Naive thymus-derived CD8-positive, alpha-beta T cell (primary cell): ENCODE data around the gene BCAP31. TPM values are rescaled to one million over a fixed set of nuclear protein-coding genes. Genes with fewer than 3 reads are reported as not detected.
A peak's percentile ranks its signal among the peaks of the same experiment; 100 is the strongest.
"Not testable (repeated sequence)": the region's sequence is repeated elsewhere in the genome, so short reads cannot be mapped to it uniquely, and the experiment has no call there.

Experiments
- ATAC-seq, 2 donors: fragments of 150-1000 bp; cut with Tn5 transposase in 1 of 2; sonication (Bioruptor Pico), chemical (Tn5 transposase) in 1 of 2; 1 replicate in 1 of 2; 2 replicates in 1 of 2; pipeline ENCODE4 v1.10.0; 2021; ENCODE audit warnings: mild to moderate bottlenecking in 2 of 2, moderate library complexity in 2 of 2
- POLR2A ChIA-PET: fragments of 350-600 bp; sonication (Branson Sonifier 250); formaldehyde crosslinking; loops from one replicate; lab custom pipeline; 2021; ENCODE audit warnings: antibody characterized with exemption; lab: Charles Lee
- DNase-seq, 10 donors: peaks; one replicate each; pipeline versions ENCODE4 v3.0.0 to v3.0.0-alpha.2; 2020 to 2022
- H3K27ac Mint-ChIP-seq, 10 donors: one replicate each; pipeline ENCODE4 v1.8.0; 2020 to 2022; ENCODE audit warnings: mild to moderate bottlenecking in 10 of 10, mixed read lengths in 10 of 10, moderate library complexity in 4 of 10, inconsistent platforms in 1 of 10
- H3K27me3 Mint-ChIP-seq, 5 donors: one replicate each; pipeline ENCODE4 v1.8.0; 2021 to 2022; ENCODE audit warnings: mixed read lengths in 5 of 5
- H3K36me3 Mint-ChIP-seq, 3 donors: one replicate each; pipeline ENCODE4 v1.8.0; 2020 to 2022; ENCODE audit warnings: mixed read lengths in 3 of 3, mild to moderate bottlenecking in 2 of 3, inconsistent platforms in 1 of 3
- H3K4me1 Mint-ChIP-seq, 4 donors: one replicate each; pipeline ENCODE4 v1.8.0; 2021 to 2022; ENCODE audit warnings: mixed read lengths in 4 of 4
- H3K4me3 Mint-ChIP-seq, 10 donors: one replicate each; pipeline ENCODE4 v1.8.0; 2020 to 2022; ENCODE audit warnings: mild to moderate bottlenecking in 10 of 10, mixed read lengths in 10 of 10, moderate library complexity in 6 of 10, inconsistent platforms in 1 of 10
- H3K9me3 Mint-ChIP-seq, 9 donors: one replicate each; pipeline ENCODE4 v1.8.0; 2020 to 2022; ENCODE audit warnings: mixed read lengths in 9 of 9, mild to moderate bottlenecking in 3 of 9, inconsistent platforms in 1 of 9, moderate library complexity in 1 of 9
- polyA plus RNA-seq, 3 donors: library from polyadenylated mRNA; unstranded; fragments of 300-500 nt; fragmentation: Illumina TruSeq; gene quantifications; one replicate each; pipeline ENCODE4 v1.2.3, GENCODE V29; 2021
- total RNA-seq, 8 experiments: library from RNA in 2 of 8; stranded (reverse) in 2 of 8; gene quantifications; one replicate each; pipeline ENCODE4 v1.2.3 and lab custom pipeline; 2021 to 2026

The BCAP31 gene
- total and polyA plus RNA-seq, 5 experiments from 2014 or later, result 108 to 328 (median 298) TPM

DNA sequence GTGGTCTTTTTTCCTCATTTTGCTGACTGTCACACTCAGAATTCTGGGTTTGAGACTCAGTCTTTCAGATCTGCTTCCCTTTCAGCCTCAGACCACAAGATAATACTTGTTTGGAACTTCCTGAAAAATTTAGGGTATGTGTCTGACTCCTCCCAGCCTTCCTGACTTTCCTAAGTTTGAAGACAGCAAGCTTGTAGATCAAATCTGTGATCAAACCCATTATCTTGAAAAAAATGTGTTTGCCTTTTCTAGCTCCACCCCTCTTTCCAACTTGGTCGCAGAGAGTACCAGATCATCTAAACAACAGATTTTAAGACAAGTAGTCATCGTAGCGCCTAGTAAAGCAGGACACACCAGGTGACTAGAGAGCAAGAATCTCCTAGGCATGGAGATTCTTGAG is 9.9 kb downstream of the BCAP31 start:
- no peak for ATAC-seq
- Mint-ChIP-seq H3K9me3 (no peaks in the 10 kb centered on the region), H3K4me1 (peaks cover 0 to 25% (median 8%) of the 10 kb centered on the region in 4 donors), H3K27ac (no peak overlapping the region), H3K36me3 (peaks cover 0 to 73% (median 3%) of the 10 kb centered on the region in 3 donors), H3K27me3 (no peaks in the 10 kb centered on the region), H3K4me3 (no peak overlapping the region)
- DNase-seq, result no peak
- POLR2A ChIA-PET, result interaction anchor here (0.6 kb wide), 1 partner anchor 353 kb away, joined by 3 read pairs; no protein-coding TSS in a partner anchor

DNA sequence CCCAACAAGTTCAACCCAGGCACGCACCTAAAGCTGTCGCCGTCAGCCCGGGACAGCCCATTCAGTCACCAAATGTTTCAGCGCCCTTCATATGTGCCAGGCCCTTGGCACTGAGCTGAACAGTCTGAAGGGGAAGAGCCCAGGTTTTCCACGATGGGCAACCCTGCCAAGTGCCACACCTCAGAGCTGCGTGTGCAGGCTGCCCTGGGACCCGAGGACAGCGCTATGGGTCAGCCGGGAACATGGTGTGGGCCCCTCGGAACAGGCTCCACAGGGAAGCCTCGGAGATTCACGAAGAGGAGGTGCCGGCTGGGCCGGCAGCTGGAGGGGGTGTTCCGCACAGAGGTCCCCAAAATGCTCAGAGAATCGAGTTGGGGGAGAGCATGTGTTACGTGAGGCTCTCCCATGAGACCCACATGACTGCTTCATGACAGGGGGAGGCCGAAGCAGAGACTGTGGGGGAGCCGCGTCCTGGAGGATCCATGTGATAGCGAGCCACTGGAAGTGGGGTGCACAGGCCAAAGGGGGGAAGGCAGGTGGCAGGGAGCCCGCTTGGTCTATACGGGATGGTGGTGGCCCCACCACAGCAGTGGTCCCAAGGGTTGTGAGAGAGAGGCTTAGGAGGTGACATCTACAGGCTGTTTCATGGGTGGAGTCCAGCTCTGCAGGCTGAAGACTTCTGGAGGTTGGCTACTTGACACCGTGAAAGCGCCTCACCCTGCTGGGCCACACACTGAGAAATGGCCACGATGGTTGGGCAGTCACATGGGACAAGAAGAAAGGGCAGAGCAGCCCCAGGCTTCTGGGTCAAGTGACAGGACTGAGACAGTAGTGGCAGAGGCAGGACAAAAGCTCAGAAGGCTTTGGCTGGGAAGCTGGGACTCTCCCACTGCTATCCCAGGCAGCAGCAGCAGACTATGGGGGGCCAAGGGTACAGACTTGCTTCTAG is 14.2 kb downstream of the BCAP31 start:
- H3K36me3 Mint-ChIP-seq, result peaks cover 0 to 50% (median 0%) of the 10 kb centered on the region in 3 donors

DNA sequence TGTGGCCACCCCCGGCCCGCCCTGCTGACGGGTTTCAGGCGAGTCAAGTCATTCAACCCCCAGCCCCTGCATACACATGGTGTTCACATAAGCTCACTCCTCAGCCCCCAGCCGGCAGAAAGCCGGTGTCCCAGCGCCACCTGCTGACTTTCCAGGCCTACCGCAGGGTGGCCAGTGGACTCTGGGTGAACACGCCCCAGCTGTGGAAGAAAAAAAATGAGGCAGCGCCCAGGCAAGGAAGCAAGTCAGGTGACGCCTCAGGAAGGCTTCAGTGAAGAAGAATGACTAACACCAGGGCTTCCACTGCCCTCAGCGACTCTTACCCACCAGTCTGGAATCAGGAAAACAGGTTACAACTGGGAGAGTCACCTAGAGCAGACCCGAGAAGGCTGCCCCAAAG is 15.8 kb downstream of the BCAP31 start:
- no peaks in the 10 kb centered on the region for H3K27me3 Mint-ChIP-seq
- peak in 5 of 10 donors; percentile 14 to 35 (median 29) for DNase-seq
- POLR2A ChIA-PET, result no interaction called here
- H3K4me1 Mint-ChIP-seq, result peaks cover 3 to 21% (median 7%) of the 10 kb centered on the region in 4 donors
- peaks cover 0 to 46% (median 0%) of the 10 kb centered on the region in 3 donors for H3K36me3 Mint-ChIP-seq
- peak overlapping the region in 4 of 10 donors; percentile 3 to 41 (median 24) for H3K27ac Mint-ChIP-seq
- ATAC-seq, result peak; percentile 53
- no peaks in the 10 kb centered on the region for H3K9me3 Mint-ChIP-seq
- H3K4me3 Mint-ChIP-seq, result no peak overlapping the region

More for the DNA sequence above, 14.2 kb downstream of the BCAP31 start:
- POLR2A ChIA-PET, result no interaction called here
- ATAC-seq, result no peak
- peak overlapping the region in 1 of 10 donors; percentile 46 for H3K4me3 Mint-ChIP-seq
- DNase-seq, result no peak
- H3K27me3 Mint-ChIP-seq, result no peaks in the 10 kb centered on the region
- peaks cover 3 to 23% (median 8%) of the 10 kb centered on the region in 4 donors for H3K4me1 Mint-ChIP-seq
- H3K27ac Mint-ChIP-seq, result peak overlapping the region in 1 of 10 donors; percentile 24
- H3K9me3 Mint-ChIP-seq, result no peaks in the 10 kb centered on the region

DNA sequence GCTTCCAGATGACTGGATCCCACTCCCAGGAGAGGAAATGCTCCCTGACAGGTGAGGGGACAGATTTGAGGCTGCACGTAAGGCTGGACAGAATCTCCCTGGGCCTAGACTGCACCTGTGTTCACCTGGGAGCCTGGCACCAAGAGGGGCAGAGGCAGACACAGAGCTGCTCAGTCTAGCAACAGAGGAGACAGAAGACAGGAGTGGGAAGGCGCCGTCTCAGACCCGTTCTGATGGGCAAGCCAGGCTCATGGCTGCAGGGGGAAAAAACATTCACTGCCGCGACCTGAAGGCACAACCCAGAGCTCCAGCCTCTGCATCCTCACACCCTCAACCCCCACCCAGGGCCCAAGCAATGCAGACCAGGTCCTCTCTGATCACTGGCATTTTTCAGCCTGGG is 16.8 kb downstream of the BCAP31 start:
- peak overlapping the region in 1 of 10 donors; percentile 15 for H3K27ac Mint-ChIP-seq
- no peak overlapping the region for H3K4me3 Mint-ChIP-seq
- ATAC-seq, result no peak
- POLR2A ChIA-PET, result no interaction called here
- peaks cover 3 to 18% (median 7%) of the 10 kb centered on the region in 4 donors for H3K4me1 Mint-ChIP-seq
- no peak for DNase-seq
- H3K27me3 Mint-ChIP-seq, result no peaks in the 10 kb centered on the region
- H3K36me3 Mint-ChIP-seq, result peaks cover 0 to 44% (median 0%) of the 10 kb centered on the region in 3 donors
- no peaks in the 10 kb centered on the region for H3K9me3 Mint-ChIP-seq

DNA sequence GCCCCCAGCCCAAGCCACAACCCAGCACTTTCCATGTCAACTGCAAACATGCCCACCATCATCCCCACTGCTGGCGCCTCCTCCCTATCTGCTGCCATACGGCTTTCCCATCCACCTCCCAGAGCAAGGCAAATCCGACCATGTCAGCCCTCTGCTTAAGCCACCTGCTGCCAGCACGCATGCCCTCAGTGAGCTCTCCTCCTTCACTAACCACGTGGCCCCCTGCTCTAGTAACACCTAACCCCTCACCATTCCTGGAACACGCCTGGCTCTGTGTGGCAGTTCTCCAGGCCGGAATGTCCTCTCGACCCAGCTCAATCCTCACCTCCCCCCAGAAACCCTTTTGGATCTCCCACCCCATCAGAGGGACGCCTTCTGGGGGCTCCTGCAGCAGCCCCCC is 17.4 kb downstream of the BCAP31 start:
- Mint-ChIP-seq H3K27ac (peak overlapping the region in 2 of 10 donors; percentile 67 to 88), H3K27me3 (no peaks in the 10 kb centered on the region), H3K9me3 (no peaks in the 10 kb centered on the region)

DNA sequence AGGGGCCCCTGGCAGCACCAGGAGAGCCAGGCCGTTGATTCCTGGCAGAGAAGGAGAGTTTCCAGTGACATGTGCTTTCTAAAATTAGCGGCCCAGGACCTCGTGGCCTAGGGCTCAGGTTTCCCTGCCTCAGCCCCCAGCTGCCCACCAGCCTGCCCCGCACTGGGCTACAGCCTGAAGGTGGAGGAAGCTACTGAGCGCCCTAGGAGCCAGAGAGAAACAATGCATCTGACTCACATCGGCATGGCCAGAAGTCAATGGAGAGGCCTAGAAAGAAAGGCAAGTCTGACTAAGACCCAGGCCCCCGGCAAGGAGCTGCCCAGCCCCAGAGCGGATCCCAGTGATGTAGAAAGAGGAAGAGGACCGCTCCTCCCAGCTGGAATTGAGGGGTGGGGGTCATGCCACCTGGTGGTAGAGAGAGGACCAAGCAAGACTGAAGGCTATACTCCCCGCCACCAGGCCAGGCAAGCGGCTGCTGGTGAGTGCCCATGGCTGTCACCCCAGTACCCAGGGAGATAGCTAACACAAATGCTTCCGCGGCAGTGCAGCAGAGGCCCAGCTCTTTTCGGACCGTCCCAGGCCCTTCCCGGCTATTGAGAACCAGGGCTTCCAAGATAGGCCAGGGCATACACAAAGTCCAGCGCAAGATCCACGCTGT is 18.7 kb downstream of the BCAP31 start:
- H3K36me3 Mint-ChIP-seq, result peaks cover 0 to 34% (median 0%) of the 10 kb centered on the region in 3 donors
- H3K4me3 Mint-ChIP-seq, H3K27me3 Mint-ChIP-seq, DNase-seq, POLR2A ChIA-PET, H3K9me3 Mint-ChIP-seq, ATAC-seq: not testable (repeated sequence)
- H3K4me1 Mint-ChIP-seq, result peaks cover 3 to 14% (median 6%) of the 10 kb centered on the region in 4 donors
- H3K27ac Mint-ChIP-seq, result peak overlapping the region in 2 of 10 donors; percentile 31 to 72

More for the DNA sequence above, 17.4 kb downstream of the BCAP31 start:
- H3K4me3 Mint-ChIP-seq, result peak overlapping the region in 1 of 10 donors; percentile 26
- H3K4me1 Mint-ChIP-seq, result peaks cover 3 to 18% (median 7%) of the 10 kb centered on the region in 4 donors
- POLR2A ChIA-PET, result no interaction called here
- DNase-seq (no peak), ATAC-seq (no peak)
- H3K36me3 Mint-ChIP-seq, result peaks cover 0 to 42% (median 0%) of the 10 kb centered on the region in 3 donors

DNA sequence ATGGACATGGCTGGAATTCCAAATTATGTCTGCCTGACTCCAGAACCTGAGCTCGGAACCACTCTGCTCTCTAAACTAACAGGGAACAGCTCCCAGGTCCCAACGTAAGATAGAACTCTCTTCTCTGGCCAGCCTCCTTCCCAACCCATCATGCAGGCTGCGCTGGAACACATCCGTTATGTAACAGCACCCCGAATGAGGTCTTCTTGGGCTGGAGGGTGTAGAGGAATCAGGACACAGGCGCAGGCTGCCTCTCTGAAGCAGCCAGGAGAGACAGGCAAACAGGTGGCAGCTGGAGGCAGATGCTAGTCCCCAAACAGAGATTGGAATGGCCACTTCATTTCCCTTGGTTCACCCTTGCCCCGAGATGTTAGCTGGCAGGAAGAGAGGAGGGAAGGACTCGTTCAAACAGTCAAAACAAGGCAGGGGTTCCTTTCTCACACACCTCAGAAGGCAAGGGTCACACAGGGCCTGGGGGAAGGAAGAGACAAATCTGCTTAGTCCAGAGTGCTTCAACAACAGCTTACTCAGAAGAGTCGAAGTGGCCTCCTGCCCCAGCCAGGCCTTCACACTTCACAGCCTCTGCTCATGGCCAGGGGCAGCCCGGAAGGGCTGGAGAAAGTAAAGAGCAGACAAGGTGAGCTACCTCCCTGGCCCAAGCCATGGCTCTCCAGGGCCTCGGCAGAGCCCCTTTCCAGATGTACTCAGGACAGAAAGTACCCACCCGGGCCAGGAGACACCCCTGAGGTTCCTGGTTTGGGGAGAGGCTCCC is 19.4 kb downstream of the BCAP31 start:
- Mint-ChIP-seq H3K4me1 (peaks cover 2 to 14% (median 6%) of the 10 kb centered on the region in 4 donors), H3K27ac (peak overlapping the region in 2 of 10 donors; percentile 14 to 31), H3K36me3 (peaks cover 0 to 30% (median 0%) of the 10 kb centered on the region in 3 donors)
- DNase-seq, H3K9me3 Mint-ChIP-seq, ATAC-seq, POLR2A ChIA-PET, H3K4me3 Mint-ChIP-seq, H3K27me3 Mint-ChIP-seq: not testable (repeated sequence)

DNA sequence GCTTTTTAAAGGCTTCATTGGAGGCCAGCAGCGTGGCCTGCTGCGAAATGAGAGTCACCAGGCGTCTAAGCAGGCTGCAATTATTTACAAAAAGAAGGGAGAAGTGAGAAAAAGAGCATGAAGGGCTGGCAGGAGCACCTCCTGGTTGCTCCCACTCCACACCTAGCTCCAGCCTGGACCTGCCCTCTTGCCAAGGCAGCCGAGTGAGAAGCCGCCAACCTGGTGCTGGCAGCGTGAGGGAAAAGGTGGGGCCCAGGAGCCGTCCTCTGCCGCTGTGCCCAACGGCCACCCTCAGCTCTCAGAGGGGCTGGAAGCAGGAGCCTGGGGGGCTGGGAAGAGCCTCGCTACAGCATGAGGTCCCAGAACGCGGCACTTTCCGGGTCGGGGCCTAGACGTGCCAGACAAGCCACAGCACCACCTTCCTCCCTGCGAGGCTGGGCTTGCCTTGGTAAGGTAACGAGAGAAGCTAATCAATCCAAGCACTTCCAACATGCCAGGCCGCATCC is 20.1 kb downstream of the BCAP31 start:
- Mint-ChIP-seq H3K9me3 (no peaks in the 10 kb centered on the region), H3K27me3 (no peaks in the 10 kb centered on the region), H3K4me3 (no peak overlapping the region), H3K36me3 (peaks cover 0 to 28% (median 0%) of the 10 kb centered on the region in 3 donors), H3K27ac (no peak overlapping the region), H3K4me1 (peaks cover 2 to 14% (median 6%) of the 10 kb centered on the region in 4 donors)
- DNase-seq (no peak), ATAC-seq (no peak)
- POLR2A ChIA-PET, result no interaction called here

DNA sequence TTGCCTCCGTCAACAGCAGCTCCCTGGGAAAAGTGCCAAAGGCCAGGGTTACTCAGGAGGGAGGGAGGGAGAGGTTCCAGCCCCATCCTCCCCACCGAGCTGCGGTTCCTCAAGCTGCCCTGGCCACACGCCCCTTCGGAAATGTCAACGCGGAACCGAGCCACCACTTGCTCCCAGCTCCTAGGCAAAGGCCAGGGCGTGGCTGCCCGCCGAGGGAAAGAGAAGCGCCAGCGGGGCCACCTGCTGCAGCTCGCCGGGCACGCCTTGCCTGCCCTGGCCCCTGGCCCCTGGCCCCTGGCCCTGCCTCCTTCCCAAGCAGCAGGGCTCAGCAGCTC is 21.2 kb downstream of the BCAP31 start:
- H3K27me3 Mint-ChIP-seq, result no peaks in the 10 kb centered on the region
- POLR2A ChIA-PET, result no interaction called here
- no peak overlapping the region for H3K4me3 Mint-ChIP-seq
- H3K4me1 Mint-ChIP-seq, result peaks cover 0 to 11% (median 6%) of the 10 kb centered on the region in 4 donors
- H3K36me3 Mint-ChIP-seq, result peaks cover 0 to 26% (median 0%) of the 10 kb centered on the region in 3 donors
- DNase-seq, result no peak
- H3K9me3 Mint-ChIP-seq, result no peaks in the 10 kb centered on the region
- ATAC-seq, result no peak
- no peak overlapping the region for H3K27ac Mint-ChIP-seq

DNA sequence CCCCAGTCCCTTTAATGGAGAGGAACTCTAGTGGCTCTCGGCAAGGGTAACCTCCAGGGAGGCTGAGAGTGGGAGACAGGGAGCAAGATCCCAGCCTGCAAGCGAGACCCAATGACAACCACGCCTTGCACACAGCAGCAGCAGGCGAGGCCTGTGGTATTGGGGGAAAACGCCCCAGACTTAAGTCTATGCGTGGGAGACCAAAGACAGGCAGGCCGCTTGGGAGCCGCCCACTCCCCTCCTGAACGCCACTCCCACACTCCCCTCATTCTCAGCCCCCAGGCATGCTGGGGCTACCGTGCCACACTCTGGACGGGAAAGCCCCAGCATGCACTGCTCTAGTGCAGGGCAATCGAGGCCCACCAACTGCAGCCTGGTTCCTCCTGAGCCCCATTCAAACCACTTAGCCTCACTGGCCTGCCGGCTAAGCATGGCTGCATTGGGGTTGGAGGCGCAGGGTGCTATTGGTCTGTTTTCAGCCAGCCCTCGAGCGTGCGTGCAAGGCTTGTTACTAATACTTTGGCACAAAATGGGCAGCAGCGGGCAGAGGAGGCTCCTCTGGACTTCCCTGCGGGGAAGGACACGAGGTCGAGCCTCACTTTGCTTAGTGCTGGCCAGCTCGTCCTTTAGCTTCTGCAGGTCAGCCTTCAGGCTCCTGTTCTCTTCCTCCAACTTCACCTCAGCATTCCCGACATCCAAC is 21.7 kb downstream of the BCAP31 start:
- H3K4me1 Mint-ChIP-seq, result peaks cover 0 to 9% (median 5%) of the 10 kb centered on the region in 4 donors
- DNase-seq, result no peak
- POLR2A ChIA-PET, result no interaction called here
- no peak overlapping the region for H3K4me3 Mint-ChIP-seq
- ATAC-seq, result no peak
- no peak overlapping the region for H3K27ac Mint-ChIP-seq
- H3K36me3 Mint-ChIP-seq, result peaks cover 0 to 29% (median 0%) of the 10 kb centered on the region in 3 donors
- no peaks in the 10 kb centered on the region for H3K27me3 Mint-ChIP-seq
- H3K9me3 Mint-ChIP-seq, result no peaks in the 10 kb centered on the region

DNA sequence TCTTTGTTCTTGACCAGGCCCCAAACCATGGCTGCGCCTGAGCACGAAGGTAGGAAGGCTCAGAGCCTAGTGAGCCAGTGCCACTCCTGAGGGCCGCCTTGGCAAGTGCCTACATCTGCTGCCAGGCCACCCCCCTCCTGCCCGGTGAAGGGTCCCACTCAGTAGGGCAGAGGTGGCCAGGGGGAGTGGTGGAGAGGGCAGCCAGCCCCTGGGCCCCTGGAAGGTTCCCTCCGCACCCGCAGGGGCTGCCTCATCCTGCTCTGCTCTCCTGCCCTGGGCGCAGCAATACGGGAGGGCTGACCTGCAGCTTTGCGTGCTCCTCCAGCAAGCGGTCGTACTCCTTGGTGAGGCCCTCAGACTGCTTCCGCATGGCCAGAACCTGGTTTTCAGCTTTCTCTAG is 22.5 kb downstream of the BCAP31 start:
- Mint-ChIP-seq H3K27me3 (no peaks in the 10 kb centered on the region), H3K9me3 (no peaks in the 10 kb centered on the region), H3K4me1 (peaks cover 0 to 7% (median 4%) of the 10 kb centered on the region in 4 donors), H3K36me3 (peaks cover 0 to 36% (median 0%) of the 10 kb centered on the region in 3 donors), H3K27ac (no peak overlapping the region), H3K4me3 (no peak overlapping the region)
- ATAC-seq (no peak), DNase-seq (no peak)
- POLR2A ChIA-PET, result no interaction called here
